HG03520 (cell line): ENCODE measurements around the gene LAMB1.

ENCODE experiments used
- ATAC-seq: cut with Tn5 transposase; IDR thresholded peaks from one replicate; pipeline ENCODE4 v1.9.1; 2021; ENCODE audit warnings: mild to moderate bottlenecking, moderate library complexity; ENCODE audit not compliant: unreplicated experiment

LAMB1 gene

GRCh38 chr7:107884066-107884818 is 118.7 kb downstream of the LAMB1 start:
- no peak for ATAC-seq

GRCh38 chr7:107882766-107883165 is 120.2 kb downstream of the LAMB1 start:
- no peak for ATAC-seq

- ATAC-seq = no peak
Observed at GRCh38 chr7:107879400-107880035, 123.4 kb downstream of the LAMB1 start.

GRCh38 chr7:107878636-107879035 is 124.3 kb downstream of the LAMB1 start:
- ATAC-seq = no peak

GRCh38 chr7:107877731-107878382 is 125.1 kb downstream of the LAMB1 start:
- no peak for ATAC-seq

GRCh38 chr7:107876916-107877315 is 126.0 kb downstream of the LAMB1 start:
- ATAC-seq = no peak

GRCh38 chr7:107874605-107875446 is 128.1 kb downstream of the LAMB1 start:
- ATAC-seq = no peak

- ATAC-seq = no peak
Observed at GRCh38 chr7:107874111-107874510, 128.8 kb downstream of the LAMB1 start.
